ENCODE data around the gene VPS33B. TPM values are rescaled to one million over a fixed set of nuclear protein-coding genes. Genes with fewer than 3 reads are reported as not detected.

VPS33B gene
- total and polyA plus RNA-seq, 2 experiments from 2014 or later: 8.8 to 15.2 TPM

- TF ChIP-seq ZNF462 (CRISPR knock-in tag; IDR thresholded peaks at IDR 0.05) (no peak), EZH2 (IDR thresholded peaks at IDR 0.05; ENCODE audit: low read depth, unreplicated experiment) (no peak), CREB1 (CRISPR knock-in tag; IDR thresholded peaks at IDR 0.05; ENCODE audit: low read depth) (no peak), JUNB (IDR thresholded peaks at IDR 0.05; ENCODE audit: unreplicated experiment) (no peak), REST (IDR thresholded peaks at IDR 0.05; ENCODE audit: unreplicated experiment) (no peak), STAT1 (IDR thresholded peaks at IDR 0.05; ENCODE audit: unreplicated experiment) (no peak), ZNF331 (CRISPR knock-in tag; IDR thresholded peaks at IDR 0.05; ENCODE audit: low read depth) (no peak)
These were observed 71.7 kb downstream of the VPS33B start (continued) for GRCh38 chr15:90950676-90951075.

All from GM23338 (cell line).